Transverse colon (tissue), 4 donors: ENCODE results near the gene PPP1R14C.

ENCODE experiments used
- CTCF ChIP-seq, 5 experiments: fragments of 200-600 bp in 3 of 5; fragments of 450-650 bp in 2 of 5; sonication (generic) in 3 of 5; IDR thresholded peaks; 1 replicate in 2 of 5; 2 replicates in 3 of 5; pipeline ENCODE4 v1.5.1; 2016 to 2017; ENCODE audit warnings: antibody characterized with exemption in 5 of 5, inconsistent platforms in 3 of 5, mild to moderate bottlenecking in 2 of 5, moderate library complexity in 1 of 5
- POLR2A ChIP-seq: fragments of 450-650 bp; IDR thresholded peaks from one replicate; pipeline ENCODE4 v1.6.1; 2016; ENCODE audit warnings: antibody characterized with exemption, mild to moderate bottlenecking, moderate library complexity
- POLR2AphosphoS5 ChIP-seq, 3 donors: sonication (generic); formaldehyde crosslinking; IDR thresholded peaks; one replicate each; pipeline ENCODE4 v1.6.1; 2016; ENCODE audit warnings: antibody characterized with exemption in 3 of 3

- TF ChIP-seq POLR2A (no peak), CTCF (IDR thresholded peaks at IDR 0.05) (no peak), POLR2AphosphoS5 (IDR thresholded peaks at IDR 0.05) (no peak)
Measured at GRCh38 chr6:150150458-150150820, 7.6 kb downstream of the PPP1R14C start.
